ENCODE results near the gene VAT1. TPM values are rescaled to one million over a fixed set of nuclear protein-coding genes. Genes with fewer than 3 reads are reported as not detected.
"Not testable (repeated sequence)": the region's sequence is repeated elsewhere in the genome, so short reads cannot be mapped to it uniquely, and the experiment has no call there.

VAT1 gene
- total RNA-seq, 1 donor from 2014 or later = 413 TPM

- Histone ChIP-seq H4K20me1 (ENCODE audit: insufficient read depth, low read length) (no peaks in the 10 kb centered on the region), H3K9ac (ENCODE audit: low read length) (no peak overlapping the region), H2AFZ (ENCODE audit: low read depth, low read length) (no peak overlapping the region), H3K4me1 (ENCODE audit: insufficient read depth, low read length) (peaks cover 10% of the 10 kb centered on the region), H3K27ac (ENCODE audit: low read depth, low read length) (no peak overlapping the region), H3K4me2 (ENCODE audit: low read length) (no peak overlapping the region), H3K36me3 (ENCODE audit: insufficient read depth, low read length) (no peaks in the 10 kb centered on the region), H3K27me3 (ENCODE audit: insufficient read depth, low read length) (no peaks in the 10 kb centered on the region), H3K9me3 (ENCODE audit: insufficient read depth, low read depth, low read length) (no peaks in the 10 kb centered on the region), H3K4me3 (ENCODE audit: insufficient read depth, low read depth, low read length) (no peak overlapping the region), H3K79me2 (ENCODE audit: insufficient read depth, low read length) (no peaks in the 10 kb centered on the region)
- Mint-ChIP-seq H3K36me3 (ENCODE audit: low read depth, unreplicated experiment) (peaks cover 6% of the 10 kb centered on the region), H3K4me1 (ENCODE audit: low read depth, unreplicated experiment) (peaks cover 7% of the 10 kb centered on the region), H3K9me3 (ENCODE audit: unreplicated experiment) (no peaks in the 10 kb centered on the region), H3K27ac (ENCODE audit: unreplicated experiment) (no peak overlapping the region), H3K4me3 (ENCODE audit: unreplicated experiment) (no peak overlapping the region), H3K27me3 (ENCODE audit: low read depth, unreplicated experiment) (no peaks in the 10 kb centered on the region)
- FAIRE-seq (no peak), DNase-seq (ENCODE audit: low read depth) (no peak)
- no peak for TF ChIP-seq CTCF (IDR thresholded peaks at IDR 0.05; ENCODE audit: insufficient read depth, low read depth, low read length)
- no peak for TF ChIP-seq EZH2 (IDR thresholded peaks at IDR 0.05; ENCODE audit: insufficient read depth, low read length)
Measured at GRCh38 chr17:42975265-42975664, 46.9 kb downstream of the VAT1 start.

- not testable (repeated sequence) for H3K4me2 ChIP-seq (ENCODE audit: low read length); H3K9ac ChIP-seq (ENCODE audit: low read length); H3K4me3 ChIP-seq (ENCODE audit: insufficient read depth, low read depth, low read length); H2AFZ ChIP-seq (ENCODE audit: low read depth, low read length); H3K4me3 Mint-ChIP-seq (ENCODE audit: unreplicated experiment); DNase-seq (ENCODE audit: low read depth); H4K20me1 ChIP-seq (ENCODE audit: insufficient read depth, low read length); H3K36me3 ChIP-seq (ENCODE audit: insufficient read depth, low read length); H3K4me1 ChIP-seq (ENCODE audit: insufficient read depth, low read length); H3K27me3 ChIP-seq (ENCODE audit: insufficient read depth, low read length); H3K27ac Mint-ChIP-seq (ENCODE audit: unreplicated experiment); H3K9me3 Mint-ChIP-seq (ENCODE audit: unreplicated experiment); H3K4me1 Mint-ChIP-seq (ENCODE audit: low read depth, unreplicated experiment); H3K9me3 ChIP-seq (ENCODE audit: insufficient read depth, low read depth, low read length); H3K36me3 Mint-ChIP-seq (ENCODE audit: low read depth, unreplicated experiment); H3K27me3 Mint-ChIP-seq (ENCODE audit: low read depth, unreplicated experiment); H3K79me2 ChIP-seq (ENCODE audit: insufficient read depth, low read length); H3K27ac ChIP-seq (ENCODE audit: low read depth, low read length); FAIRE-seq
Measured at GRCh38 chr17:42973323-42973722, 48.9 kb downstream of the VAT1 start.

- no peaks in the 10 kb centered on the region for H4K20me1 ChIP-seq (ENCODE audit: insufficient read depth, low read length)
- no peak overlapping the region for H3K4me2 ChIP-seq (ENCODE audit: low read length)
- FAIRE-seq = no peak
- DNase-seq (ENCODE audit: low read depth) = no peak
- no peaks in the 10 kb centered on the region for H3K4me1 ChIP-seq (ENCODE audit: insufficient read depth, low read length)
- H3K27me3 ChIP-seq (ENCODE audit: insufficient read depth, low read length) = no peaks in the 10 kb centered on the region
- H3K4me3 Mint-ChIP-seq (ENCODE audit: unreplicated experiment) = no peak overlapping the region
- no peak overlapping the region for H3K27ac Mint-ChIP-seq (ENCODE audit: unreplicated experiment)
- H3K9me3 ChIP-seq (ENCODE audit: insufficient read depth, low read depth, low read length) = no peaks in the 10 kb centered on the region
- H3K79me2 ChIP-seq (ENCODE audit: insufficient read depth, low read length) = no peaks in the 10 kb centered on the region
- H3K36me3 Mint-ChIP-seq (ENCODE audit: low read depth, unreplicated experiment) = peaks cover 6% of the 10 kb centered on the region
- H3K9me3 Mint-ChIP-seq (ENCODE audit: unreplicated experiment) = no peaks in the 10 kb centered on the region
- H3K9ac ChIP-seq (ENCODE audit: low read length) = no peak overlapping the region
- no peak overlapping the region for H3K27ac ChIP-seq (ENCODE audit: low read depth, low read length)
- H3K27me3 Mint-ChIP-seq (ENCODE audit: low read depth, unreplicated experiment) = no peaks in the 10 kb centered on the region
- no peaks in the 10 kb centered on the region for H3K36me3 ChIP-seq (ENCODE audit: insufficient read depth, low read length)
- no peak for TF ChIP-seq EZH2 (IDR thresholded peaks at IDR 0.05; ENCODE audit: insufficient read depth, low read length)
- no peak for TF ChIP-seq CTCF (IDR thresholded peaks at IDR 0.05; ENCODE audit: insufficient read depth, low read depth, low read length)
- no peak overlapping the region for H2AFZ ChIP-seq (ENCODE audit: low read depth, low read length)
- no peak overlapping the region for H3K4me3 ChIP-seq (ENCODE audit: insufficient read depth, low read depth, low read length)
- no peaks in the 10 kb centered on the region for H3K4me1 Mint-ChIP-seq (ENCODE audit: low read depth, unreplicated experiment)
Measured at GRCh38 chr17:42971589-42971988, 50.6 kb downstream of the VAT1 start.

Data from astrocyte (in vitro differentiated cells and primary cell).